GM18868 (cell line): ENCODE measurements around the gene PTCSC3.

Experiments used
- ATAC-seq: cut with Tn5 transposase; IDR thresholded peaks from one replicate; pipeline ENCODE4 v1.9.1; 2021; ENCODE audit warnings: mild to moderate bottlenecking, moderate library complexity; ENCODE audit not compliant: unreplicated experiment

Gene PTCSC3

GRCh38 chr14:36086629-36087395 is 89.7 kb downstream of the PTCSC3 start:
- no peak for ATAC-seq

- no peak for ATAC-seq
These were observed 90.7 kb downstream of the PTCSC3 start for GRCh38 chr14:36085861-36086260.
